HepG2 (cell line): ENCODE data around the gene PLAAT3. TPM values are rescaled to one million over a fixed set of nuclear protein-coding genes. Genes with fewer than 3 reads are reported as not detected.

Source experiments
- ATAC-seq: fragments of 200-7000 bp; cut with Tn5 transposase; 3 replicates; pipeline ENCODE4 v1.9.1; 2020; ENCODE audit warnings: mild to moderate bottlenecking, moderate library complexity
- BruUV-seq: library from RNA; stranded (reverse); fragments of 400-500 nt; replicated peaks from 2 replicates; lab custom pipeline; 2021; lab: Mats Ljungman, UMichigan
- CTCF ChIA-PET: fragments of 300-600 bp; formaldehyde crosslinking; extraction: SDS; loops from one replicate; lab custom pipeline; 2021; ENCODE audit warnings: low total read pairs, inconsistent platforms, low intra/inter-chr PET ratio; lab: Yijun Ruan, JAX
- POLR2A ChIA-PET: fragments of 350-600 bp; sonication (Branson Sonifier 250); formaldehyde crosslinking; loops from one replicate; lab custom pipeline; 2020; ENCODE audit warnings: antibody characterized with exemption, inconsistent platforms; lab: Yijun Ruan, JAX
- DNase-seq: peaks from one replicate; pipeline ENCODE4 v3.0.0-alpha.2; 2015; ENCODE audit warnings: low spot score
- FAIRE-seq: peaks from 3 replicates; lab custom pipeline; 2011; peaks lifted over from hg19 to GRCh38; lab: Jason Lieb, UNC
- H2AFZ ChIP-seq: one replicate; pipeline ENCODE4 v1.6.1; 2011; ENCODE audit warnings: low read length, inconsistent platforms
- H3K27ac ChIP-seq: fragments of 300-600 bp; 3 replicates; pipeline ENCODE4 v1.8.0; 2011; ENCODE audit warnings: mixed run types, mild to moderate bottlenecking, mixed read lengths, low read length, inconsistent platforms; ENCODE audit not compliant: insufficient read depth; ENCODE audit errors: extremely low read length
- H3K27me3 ChIP-seq, 2 experiments: fragments of 200-600 bp in 1 of 2; 2 replicates in 1 of 2; 3 replicates in 1 of 2; pipeline versions ENCODE4 v1.6.0 to v1.8.0; 2011; ENCODE audit warnings: low read length in 2 of 2, mild to moderate bottlenecking in 2 of 2, moderate library complexity in 2 of 2, inconsistent platforms in 1 of 2; ENCODE audit not compliant: insufficient read depth in 2 of 2, control insufficient read depth in 1 of 2
- H3K36me3 ChIP-seq, 2 experiments: fragments of 200-600 bp in 1 of 2; replicated peaks in 1 of 2; 2 replicates in 1 of 2; 3 replicates in 1 of 2; pipeline versions ENCODE4 v1.5.1 to v1.8.0; 2011; ENCODE audit warnings: low read length in 2 of 2, inconsistent platforms in 1 of 2; ENCODE audit not compliant: insufficient read depth in 2 of 2, control insufficient read depth in 1 of 2
- H3K4me1 ChIP-seq: 2 replicates; pipeline ENCODE4 v1.5.1; 2012; ENCODE audit warnings: low read length, inconsistent platforms; ENCODE audit not compliant: insufficient read depth
- H3K4me2 ChIP-seq: 2 replicates; pipeline ENCODE4 v1.6.0; 2011; ENCODE audit warnings: low read depth, low read length, inconsistent platforms
- H3K4me3 ChIP-seq, 3 experiments: fragments of 200-600 bp in 1 of 3; sonication (generic), shearing (Covaris generic) in 1 of 3; replicated peaks in 1 of 3; 2 replicates each; pipeline ENCODE4 v1.5.1; 2011 to 2016; ENCODE audit warnings: low read length in 3 of 3, inconsistent platforms in 2 of 3, low read depth in 2 of 3, mild to moderate bottlenecking in 2 of 3, control low read depth in 1 of 3, mixed read lengths in 1 of 3; ENCODE audit not compliant: insufficient read depth in 1 of 3
- H3K79me2 ChIP-seq: one replicate; pipeline ENCODE4 v1.6.1; 2011; ENCODE audit warnings: low read length, inconsistent platforms; ENCODE audit not compliant: insufficient read depth
- H3K9ac ChIP-seq: 2 replicates; pipeline ENCODE4 v1.6.0; 2011; ENCODE audit warnings: mild to moderate bottlenecking, low read depth, low read length, inconsistent platforms; ENCODE audit not compliant: insufficient read depth
- H3K9me3 ChIP-seq: 2 replicates; pipeline ENCODE4 v1.5.1; 2012; ENCODE audit warnings: mild to moderate bottlenecking, low read length
- H4K20me1 ChIP-seq: 2 replicates; pipeline ENCODE4 v1.6.0; 2011; ENCODE audit warnings: inconsistent platforms, mild to moderate bottlenecking, low read length, moderate library complexity; ENCODE audit not compliant: insufficient read depth
- TCF12 ChIP-seq, 2 experiments: fragments of 450-650 bp in 1 of 2; sonication (generic) in 1 of 2; formaldehyde crosslinking in 1 of 2; IDR thresholded peaks; 2 replicates each; pipeline versions ENCODE4 v1.6.1 to v1.8.0; 2017 to 2022; ENCODE audit warnings: antibody characterized with exemption in 1 of 2, mild to moderate bottlenecking in 1 of 2, missing genetic modification reagents in 1 of 2, moderate library complexity in 1 of 2
- WGBS: methylation state at CpG from one replicate; pipeline ENCODE4 v1.1.6; 2017; ENCODE audit warnings: low lambda C conversion rate; 5-methylcytosine and 5-hydroxymethylcytosine counted together
- in situ Hi-C: cut with HindIII; loops from 2 replicates; pipeline ENCODE4 v1.10.0; 2017; ENCODE audit warnings: low pct_unique_long_range_greater_than_20kb; ENCODE audit not compliant: extremely low pct_ligation_motif_present
- intact Hi-C: fragments of 100-400 bp; cut with micrococcal nuclease; formaldehyde crosslinking; loops from one replicate; pipeline ENCODE4 v1.10.0; 2022; ENCODE audit not compliant: unreplicated experiment
- polyA plus RNA-seq, 8 experiments: library from polyadenylated mRNA; depleted of rRNA in 3 of 8; stranded (reverse) in 7 of 8; unstranded in 1 of 8; fragments of >200 nt; fragmentation: Illumina TruSeq in 4 of 8; extraction: Trizol in 4 of 8; gene quantifications; 2 replicates each; pipeline versions ENCODE4 v1.2.1 to v1.2.3, GENCODE V29; 2011 to 2016; ENCODE audit warnings: low read depth in 4 of 8, missing spikeins in 1 of 8, mixed read lengths in 1 of 8; ENCODE audit not compliant: insufficient read depth in 1 of 8
- total RNA-seq, 5 experiments: library from RNA; depleted of rRNA; stranded (reverse); fragments of >200 nt; fragmentation: Illumina TruSeq; extraction: Trizol; gene quantifications; 2 replicates each; pipeline ENCODE4 v1.2.3, GENCODE V29; 2016; ENCODE audit warnings: low read depth in 1 of 5
- TF ChIP-seq, protein P1 (sequence below): sonication (generic); formaldehyde crosslinking; IDR thresholded peaks from 2 replicates; pipeline ENCODE4 v1.4.0; 2020; ENCODE audit warnings: missing genetic modification reagents

PLAAT3 gene
- total and polyA plus RNA-seq, 2 of the 13 experiments (the other 11 are each of a cell fraction or from before 2014, with no cell fraction given): 9.3 to 16.4 TPM

DNA sequence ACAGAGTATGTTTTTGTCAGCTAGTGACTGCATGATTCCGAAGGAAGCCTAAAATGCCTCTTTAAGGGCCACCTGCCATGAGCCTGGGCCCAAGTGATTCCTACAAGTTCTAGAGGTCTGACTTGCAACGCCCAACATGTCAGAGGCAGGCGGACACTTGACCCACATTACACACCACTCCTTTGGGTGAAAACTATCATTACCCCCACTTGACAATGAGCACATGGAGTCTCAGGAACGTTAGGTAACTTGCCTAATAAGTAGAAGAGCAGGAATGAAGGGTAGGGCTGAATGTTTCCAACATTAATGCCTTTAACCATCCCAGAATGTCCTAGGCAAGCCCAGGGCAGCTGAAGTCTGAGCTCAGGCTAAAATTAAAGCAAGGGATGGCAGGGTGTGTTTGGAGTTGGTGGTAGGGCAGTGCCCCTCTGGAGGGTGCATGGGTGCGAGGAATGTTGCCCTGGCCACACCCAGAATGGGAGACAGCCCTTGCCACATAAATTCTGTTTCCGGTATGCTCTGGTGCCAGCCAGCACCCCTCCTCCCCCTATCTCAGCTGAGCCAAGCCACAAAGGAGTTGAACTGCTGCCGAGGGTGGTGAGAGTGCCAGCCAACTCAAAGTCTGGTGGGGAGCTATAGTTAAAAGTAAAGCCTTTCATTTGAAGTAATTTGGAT, 53.6 kb downstream of the PLAAT3 start (continued):
- TF ChIP-seq TCF12 (IDR thresholded peaks at IDR 0.05): no peak
- no peak for TF ChIP-seq TCF12 (CRISPR knock-in tag; IDR thresholded peaks at IDR 0.05)

DNA sequence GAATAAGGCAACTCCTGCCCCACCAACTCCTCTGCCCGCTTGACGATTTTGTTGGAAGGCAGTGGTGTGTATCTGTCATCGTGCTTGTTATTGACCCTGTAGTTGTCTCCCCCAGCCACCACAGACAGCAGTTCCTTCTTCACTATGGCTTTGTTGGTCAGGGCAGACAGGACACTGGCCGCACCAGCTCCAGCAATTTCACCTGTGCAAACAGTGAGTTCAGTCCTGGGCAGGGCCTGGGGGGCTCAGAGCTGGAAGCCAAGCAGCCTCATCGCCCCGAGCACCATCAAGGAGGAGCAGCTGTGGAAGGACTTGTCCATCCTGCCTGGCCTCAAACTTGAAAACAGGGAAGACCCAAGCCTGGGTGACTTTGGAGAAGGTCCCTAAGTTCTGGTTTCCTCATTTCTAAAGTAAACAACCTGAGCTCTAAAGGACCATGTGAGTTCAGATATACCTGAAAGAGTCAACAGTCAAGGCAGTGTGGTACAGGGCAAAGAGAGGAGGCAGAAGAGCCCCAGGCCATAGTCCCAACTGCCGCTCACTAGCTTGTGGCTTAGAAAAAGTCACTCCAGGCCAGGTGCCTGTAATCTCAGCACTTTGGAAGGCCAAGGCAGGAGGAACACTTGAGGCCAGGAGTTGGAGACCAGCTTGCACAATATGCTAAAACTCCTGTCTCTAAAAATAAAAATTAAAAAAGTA, 55.6 kb downstream of the PLAAT3 start:
- H3K4me3 ChIP-seq: no peak overlapping the region
- no peak for FAIRE-seq
- ChIA-PET POLR2A (no interaction called here), CTCF (no interaction called here)
- in situ Hi-C loops (no loop called here), intact Hi-C loops (no loop called here)
- 8% methylated on average over 4 of the region's 7 CpGs for WGBS
- H3K36me3 ChIP-seq: no peaks in the 10 kb centered on the region
- H3K27me3 ChIP-seq: peaks cover 0 to 5% of the 10 kb centered on the region in 2 experiments; a peak in 1 of 5 replicates
- H3K79me2 ChIP-seq: no peaks in the 10 kb centered on the region
- no peak overlapping the region for H3K9ac ChIP-seq
- H3K4me1 ChIP-seq: peaks cover 15% of the 10 kb centered on the region
- DNase-seq: no peak
- no peaks in the 10 kb centered on the region for H3K9me3 ChIP-seq
- BruUV-seq: no TSS peak
- no peaks in the 10 kb centered on the region for H4K20me1 ChIP-seq
- TF ChIP-seq, protein P1, sequence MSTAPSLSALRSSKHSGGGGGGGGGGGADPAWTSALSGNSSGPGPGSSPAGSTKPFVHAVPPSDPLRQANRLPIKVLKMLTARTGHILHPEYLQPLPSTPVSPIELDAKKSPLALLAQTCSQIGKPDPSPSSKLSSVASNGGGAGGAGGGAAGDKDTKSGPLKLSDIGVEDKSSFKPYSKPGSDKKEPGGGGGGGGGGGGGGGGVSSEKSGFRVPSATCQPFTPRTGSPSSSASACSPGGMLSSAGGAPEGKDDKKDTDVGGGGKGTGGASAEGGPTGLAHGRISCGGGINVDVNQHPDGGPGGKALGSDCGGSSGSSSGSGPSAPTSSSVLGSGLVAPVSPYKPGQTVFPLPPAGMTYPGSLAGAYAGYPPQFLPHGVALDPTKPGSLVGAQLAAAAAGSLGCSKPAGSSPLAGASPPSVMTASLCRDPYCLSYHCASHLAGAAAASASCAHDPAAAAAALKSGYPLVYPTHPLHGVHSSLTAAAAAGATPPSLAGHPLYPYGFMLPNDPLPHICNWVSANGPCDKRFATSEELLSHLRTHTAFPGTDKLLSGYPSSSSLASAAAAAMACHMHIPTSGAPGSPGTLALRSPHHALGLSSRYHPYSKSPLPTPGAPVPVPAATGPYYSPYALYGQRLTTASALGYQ: no peak
- ATAC-seq: no peak
- H2AFZ ChIP-seq: no peak overlapping the region
- no peak overlapping the region for H3K27ac ChIP-seq
- H3K4me2 ChIP-seq: no peak overlapping the region
